AG09319 (cell line): ENCODE data around the gene HEMK1.

ENCODE experiments used
- DNase-seq: peaks from one replicate; pipeline ENCODE4 v3.0.0-alpha.2; 2010; ENCODE audit warnings: low read depth; ENCODE audit errors: extremely low read depth
- CTCF ChIP-seq: IDR thresholded peaks from 2 replicates; pipeline ENCODE4 v1.5.1; 2011; ENCODE audit warnings: low read depth, mild to moderate bottlenecking, inconsistent platforms, low read length, moderate library complexity

Gene HEMK1

GRCh38 chr3:50609071-50609762, 39.9 kb downstream of the HEMK1 start:
- no peak for TF ChIP-seq CTCF
- no peak for DNase-seq

GRCh38 chr3:50609763-50610085, 40.4 kb downstream of the HEMK1 start:
- TF ChIP-seq CTCF = no peak

GRCh38 chr3:50610181-50610971, 41.1 kb downstream of the HEMK1 start:
- no peak for DNase-seq
- no peak for TF ChIP-seq CTCF

More at GRCh38 chr3:50609763-50610085, 40.4 kb downstream of the HEMK1 start:
- no peak for DNase-seq

GRCh38 chr3:50610992-50611463, 41.7 kb downstream of the HEMK1 start:
- no peak for TF ChIP-seq CTCF

GRCh38 chr3:50611464-50612233, 42.3 kb downstream of the HEMK1 start, which contains the start of gene CISH:
CISH (minus strand) TSS chr3:50611774; CDS start chr3:50611650, 124 bp downstream.
- TF ChIP-seq CTCF = peak; percentile 47
- peak; percentile 85 for DNase-seq

More at GRCh38 chr3:50610992-50611463, 41.7 kb downstream of the HEMK1 start:
- no peak for DNase-seq

GRCh38 chr3:50612234-50612882, 43.0 kb downstream of the HEMK1 start:
- no peak for DNase-seq
- no peak for TF ChIP-seq CTCF
